GM21390 (cell line): ENCODE measurements around the gene SCYGR3.

Source experiments
- ATAC-seq: cut with Tn5 transposase; IDR thresholded peaks from one replicate; pipeline ENCODE4 v1.9.1; 2021; ENCODE audit not compliant: unreplicated experiment

Gene SCYGR3

DNA sequence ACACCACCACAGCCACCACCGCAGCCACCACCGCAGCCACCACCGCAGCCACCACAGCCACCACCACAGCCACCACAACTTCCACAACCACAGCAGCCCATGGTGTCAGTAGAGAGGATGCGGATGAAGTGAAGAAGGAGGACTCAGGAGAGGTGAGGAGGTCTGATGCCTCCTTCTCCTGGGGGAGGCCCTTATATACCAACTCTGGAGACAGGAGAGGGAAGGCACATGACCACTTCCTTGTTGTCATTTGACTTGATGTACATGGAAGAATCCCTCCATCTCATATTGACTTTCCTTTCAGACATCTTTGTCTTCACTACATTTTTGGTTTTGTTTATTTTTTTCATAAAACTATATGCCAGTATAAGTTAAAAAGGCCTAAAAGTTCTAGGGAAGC is at the start of gene SCYGR3:
SCYGR3 (minus strand) TSS at position 101 of the 400 bp plus-strand sequence; CDS start at position 101, 0 bp downstream.
- ATAC-seq, result no peak

- no peak for ATAC-seq
Observed at GRCh38 chr2:227661827-227662226, 47.2 kb upstream of the SCYGR3 start.

DNA sequence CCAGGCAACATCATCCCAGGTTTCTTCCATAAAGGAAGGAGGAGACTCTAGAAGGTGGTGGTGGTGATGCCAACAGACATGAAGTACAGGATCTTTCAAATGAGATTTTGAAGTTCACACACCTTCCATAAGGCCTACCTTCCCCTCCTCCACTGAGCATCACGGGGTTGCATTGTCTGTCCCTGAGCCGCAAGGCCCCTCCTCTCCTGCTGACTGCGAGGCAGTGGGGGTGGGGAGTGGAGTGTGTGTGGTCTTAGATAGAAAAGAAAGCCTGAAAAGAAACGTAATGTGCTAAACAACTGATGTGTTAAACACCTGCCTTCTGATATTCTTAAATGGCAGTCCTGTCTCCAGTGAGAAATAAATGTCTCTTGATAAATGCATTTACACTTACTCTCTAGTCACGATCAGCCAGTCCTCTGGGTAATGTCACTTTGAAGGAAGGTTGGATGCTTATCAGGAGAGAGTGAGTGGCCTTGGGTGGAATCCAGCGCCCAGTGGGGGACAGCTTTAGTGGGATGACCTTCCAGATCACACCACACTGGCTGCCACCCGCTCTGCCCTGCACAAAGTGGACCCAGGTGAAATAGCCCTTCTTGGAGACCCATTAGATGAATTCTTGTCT is 46.5 kb upstream of the SCYGR3 start:
- ATAC-seq, result no peak

- no peak for ATAC-seq
Observed at GRCh38 chr2:227657199-227657845, 42.7 kb upstream of the SCYGR3 start.

DNA sequence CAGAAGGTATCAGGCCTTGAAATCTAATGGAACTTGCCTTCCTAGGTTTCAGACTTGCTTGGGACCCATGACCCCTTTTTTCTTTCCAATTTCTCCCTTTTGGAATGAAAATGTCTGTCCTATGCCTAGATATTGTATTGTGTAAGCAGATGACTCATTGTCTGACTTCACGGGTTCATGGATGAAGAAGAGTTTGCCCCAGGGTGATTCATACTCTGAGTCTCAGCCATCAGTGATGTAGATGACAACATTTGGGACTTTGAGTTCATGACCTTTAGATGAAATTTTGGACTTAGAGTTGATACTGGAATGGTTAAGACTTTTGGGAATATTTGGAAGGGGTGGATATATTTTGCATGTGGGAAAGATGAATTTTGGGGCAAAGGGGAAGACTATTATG is 40.8 kb upstream of the SCYGR3 start:
- no peak for ATAC-seq

- no peak for ATAC-seq
Observed at GRCh38 chr2:227654426-227654825, 39.8 kb upstream of the SCYGR3 start.

- no peak for ATAC-seq
Observed at GRCh38 chr2:227653419-227653818, 38.8 kb upstream of the SCYGR3 start.

DNA sequence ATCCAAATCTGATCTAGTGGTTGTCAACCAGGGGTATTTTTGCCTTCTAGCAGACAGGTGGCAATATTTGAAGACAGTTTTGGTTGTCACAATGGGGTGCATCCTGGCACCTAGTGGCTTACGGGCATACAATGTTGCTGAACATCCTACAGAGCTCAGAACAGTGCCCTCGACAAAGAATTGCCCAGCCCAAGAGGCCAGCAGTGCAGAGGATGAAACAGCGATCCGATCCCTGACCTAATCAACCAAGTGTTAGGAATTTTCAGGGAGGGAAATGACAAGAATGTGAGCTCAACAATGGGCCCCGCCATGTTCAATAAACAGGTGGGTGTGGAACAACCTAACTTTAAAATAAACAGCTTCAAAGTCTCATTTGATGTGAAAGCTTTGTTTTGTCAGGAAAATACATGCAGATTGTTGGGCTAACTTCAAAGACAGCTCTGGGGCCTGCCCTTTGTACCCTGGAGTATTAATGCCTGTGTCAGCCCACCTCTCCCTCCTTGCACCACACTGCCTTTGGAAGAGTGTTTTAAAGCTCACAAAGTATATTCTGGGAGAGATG is 29.4 kb upstream of the SCYGR3 start:
- ATAC-seq, result no peak

- no peak for ATAC-seq
Observed at GRCh38 chr2:227642656-227643055, 28.0 kb upstream of the SCYGR3 start.

- ATAC-seq, result no peak
Observed at GRCh38 chr2:227634201-227634600, 19.6 kb upstream of the SCYGR3 start.

- ATAC-seq, result no peak
Observed at GRCh38 chr2:227632827-227633226, 18.2 kb upstream of the SCYGR3 start.

GRCh38 chr2:227630322-227630721 is 15.7 kb upstream of the SCYGR3 start:
- ATAC-seq, result no peak

DNA sequence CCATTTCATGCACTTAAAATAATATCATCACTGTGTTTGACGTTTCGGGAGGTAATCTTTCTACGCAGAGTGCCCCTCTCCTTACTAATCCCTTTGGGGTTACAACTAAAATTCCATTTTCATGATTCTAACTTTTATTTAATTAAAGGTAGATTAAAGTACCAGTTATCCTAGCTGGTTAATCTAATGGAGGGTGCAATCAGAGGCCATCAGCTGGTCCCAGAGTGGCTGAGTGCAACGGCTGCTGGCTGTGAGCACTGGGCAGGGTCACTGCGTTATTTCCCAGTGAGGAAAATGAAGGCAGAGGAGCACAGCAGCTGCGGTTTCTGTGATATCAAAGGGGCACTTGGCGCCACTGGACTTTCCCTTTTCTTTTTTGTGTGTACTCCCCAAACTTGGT is 14.8 kb upstream of the SCYGR3 start:
- ATAC-seq, result no peak

DNA sequence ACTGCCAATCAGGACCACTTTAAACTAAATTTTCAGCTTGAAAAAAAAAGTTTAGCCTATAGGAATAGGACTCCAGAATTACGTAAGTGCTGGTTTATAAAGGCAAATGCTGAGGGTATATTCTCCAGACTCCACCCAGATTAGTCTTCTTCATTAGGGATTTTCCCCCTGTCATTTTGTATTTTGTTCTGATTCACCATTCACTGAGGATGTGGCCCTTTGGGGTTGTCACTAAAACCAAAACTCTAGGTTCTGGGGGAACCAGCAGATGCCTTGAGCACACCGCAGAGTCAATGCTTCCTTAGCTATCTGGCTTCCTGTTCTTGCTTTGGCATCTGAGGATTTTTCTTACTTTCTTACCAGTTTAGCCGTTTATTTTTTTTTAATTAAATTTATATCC is 13.1 kb upstream of the SCYGR3 start:
- ATAC-seq, result peak; percentile 90

GRCh38 chr2:227626580-227627151 is 12.0 kb upstream of the SCYGR3 start:
- no peak for ATAC-seq

- ATAC-seq, result no peak
Observed at GRCh38 chr2:227625420-227625819, 10.8 kb upstream of the SCYGR3 start.

GRCh38 chr2:227623226-227623625 is 8.6 kb upstream of the SCYGR3 start:
- no peak for ATAC-seq

GRCh38 chr2:227617316-227618230 is 2.9 kb upstream of the SCYGR3 start, which contains the start of gene SCYGR4:
TSS of gene SCYGR4 (plus strand) at chr2:227617498. CDS start at chr2:227617498, 0 bp downstream.
- no peak for ATAC-seq

DNA sequence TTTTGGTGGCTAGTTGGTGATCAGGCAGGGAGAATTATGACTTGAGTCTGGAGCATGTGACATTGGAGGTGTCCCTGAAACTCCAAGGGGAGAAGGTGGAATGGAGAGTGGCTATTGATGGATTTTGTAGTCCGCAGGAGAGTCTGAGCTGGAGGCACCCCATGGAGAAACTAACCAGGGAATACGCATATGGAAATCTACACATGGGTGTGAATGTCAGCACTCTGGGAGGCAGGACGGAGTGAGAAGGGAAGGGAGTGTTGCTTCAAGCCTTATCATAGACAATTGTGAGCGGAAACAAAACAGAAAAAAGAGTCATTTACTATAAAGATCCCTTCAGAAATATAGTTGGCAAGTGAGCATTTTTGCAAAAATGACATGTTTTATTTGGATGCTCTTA is 2.0 kb upstream of the SCYGR3 start:
- no peak for ATAC-seq

- ATAC-seq, result no peak
Observed at GRCh38 chr2:227615906-227616305, 1.3 kb upstream of the SCYGR3 start.

GRCh38 chr2:227615181-227615580 is 541 bp upstream of the SCYGR3 start:
- ATAC-seq, result no peak
